Measurements from ENCODE around the gene HSD3B7.

The HSD3B7 gene

DNA sequence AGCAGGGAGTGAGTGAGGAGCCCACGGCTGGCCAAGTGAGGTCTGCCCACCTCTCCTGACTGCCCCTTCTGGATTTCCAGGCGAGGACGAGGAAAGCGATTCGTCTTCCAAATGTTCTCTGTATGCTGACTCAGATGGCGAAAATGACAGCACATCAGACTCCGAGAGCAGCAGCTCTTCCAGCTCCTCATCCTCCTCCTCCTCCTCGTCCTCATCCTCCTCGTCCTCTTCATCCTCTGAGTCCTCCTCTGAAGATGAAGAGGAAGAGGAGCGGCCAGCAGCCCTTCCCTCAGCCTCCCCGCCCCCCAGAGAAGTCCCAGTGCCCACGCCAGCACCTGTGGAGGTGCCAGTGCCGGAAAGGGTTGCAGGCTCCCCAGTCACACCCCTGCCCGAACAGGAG, 13.7 kb upstream of the HSD3B7 start:
- H3K14ac ChIP-seq (ENCODE audit: low read length): no peak overlapping the region
- no peak overlapping the region for H4K12ac ChIP-seq (ENCODE audit: low read depth, low read length)
- no peak overlapping the region for H2AK5ac ChIP-seq (ENCODE audit: low read length)
- H3K27ac ChIP-seq (ENCODE audit: low read depth, low read length): no peak overlapping the region
- no peak overlapping the region for H2AFZ ChIP-seq (ENCODE audit: insufficient read depth, low read length, poor library complexity)
- no peak overlapping the region for H3K9ac ChIP-seq (ENCODE audit: low read length)
- no peaks in the 10 kb centered on the region for H3K79me1 ChIP-seq (ENCODE audit: low read length)
- no peak overlapping the region for H3K4me3 ChIP-seq (ENCODE audit: low read depth, low read length)
- no peak overlapping the region for H4K8ac ChIP-seq (ENCODE audit: low read depth, low read length)
- no CpG with 5 or more reads among the region's 14 CpGs for WGBS (ENCODE audit: extremely low coverage, insufficient coverage, insufficient read length)
- H3K9me3 ChIP-seq (ENCODE audit: insufficient read depth, low read depth, low read length): no peaks in the 10 kb centered on the region
- H3K4ac ChIP-seq (ENCODE audit: low read depth, low read length): no peak overlapping the region
- no peaks in the 10 kb centered on the region for H3K4me1 ChIP-seq (ENCODE audit: control insufficient read depth in 1 of 2, insufficient read depth in 2 of 2, low read length in 2 of 2)
- H3K79me2 ChIP-seq (ENCODE audit: control insufficient read depth, insufficient read depth, low read length, poor library complexity): no peaks in the 10 kb centered on the region
- no peaks in the 10 kb centered on the region for H3K27me3 ChIP-seq (ENCODE audit: insufficient read depth, low read length)
- no peak overlapping the region for H4K91ac ChIP-seq (ENCODE audit: low read depth, low read length)
- no peak overlapping the region for H3K23ac ChIP-seq (ENCODE audit: low read length)
- DNase-seq: no peak
- no peak overlapping the region for H2BK12ac ChIP-seq (ENCODE audit: low read length)
- no peak overlapping the region for H3K4me2 ChIP-seq (ENCODE audit: low read length)
- no peak overlapping the region for H2BK5ac ChIP-seq (ENCODE audit: low read depth, low read length, poor library complexity)
- H3K36me3 ChIP-seq (ENCODE audit: control insufficient read depth in 1 of 2, insufficient read depth in 2 of 2, low read length in 2 of 2): peaks cover 74 to 83% of the 10 kb centered on the region in 2 experiments
- H2BK120ac ChIP-seq (ENCODE audit: insufficient read depth, low read length, poor library complexity): no peak overlapping the region
- H3K18ac ChIP-seq (ENCODE audit: low read length): no peak overlapping the region

DNA sequence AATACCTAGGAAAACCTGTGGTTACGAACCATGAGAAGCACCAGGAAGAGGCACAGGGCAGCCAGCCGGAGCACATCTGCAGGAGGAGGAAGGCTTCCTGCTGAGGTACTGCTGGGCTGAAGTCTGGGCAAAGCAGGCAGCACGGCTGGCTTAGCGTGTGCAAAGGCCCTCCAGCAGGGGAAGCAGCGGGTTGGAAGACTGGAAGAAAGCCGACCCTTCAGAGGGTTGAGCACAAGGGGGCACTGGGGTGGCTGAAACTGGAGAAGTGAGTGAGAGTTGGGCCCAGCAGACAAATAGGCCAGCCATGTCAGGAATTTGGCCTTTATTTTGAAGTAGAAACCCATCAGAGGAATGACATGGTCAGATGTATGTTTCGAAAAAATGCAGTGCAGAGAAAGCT, 12.1 kb upstream of the HSD3B7 start:
- no peak overlapping the region for H3K23ac ChIP-seq (ENCODE audit: low read length)
- DNase-seq: no peak
- H3K9me3 ChIP-seq (ENCODE audit: insufficient read depth, low read depth, low read length): peaks cover 1% of the 10 kb centered on the region
- H4K8ac ChIP-seq (ENCODE audit: low read depth, low read length): no peak overlapping the region
- H2BK120ac ChIP-seq (ENCODE audit: insufficient read depth, low read length, poor library complexity): no peak overlapping the region
- no peak overlapping the region for H3K9ac ChIP-seq (ENCODE audit: low read length)
- H3K4me3 ChIP-seq (ENCODE audit: low read depth, low read length): no peak overlapping the region
- no peaks in the 10 kb centered on the region for H3K27me3 ChIP-seq (ENCODE audit: insufficient read depth, low read length)
- H3K4me1 ChIP-seq (ENCODE audit: control insufficient read depth in 1 of 2, insufficient read depth in 2 of 2, low read length in 2 of 2): no peaks in the 10 kb centered on the region
- H2BK5ac ChIP-seq (ENCODE audit: low read depth, low read length, poor library complexity): no peak overlapping the region
- H4K12ac ChIP-seq (ENCODE audit: low read depth, low read length): no peak overlapping the region
- H2BK12ac ChIP-seq (ENCODE audit: low read length): no peak overlapping the region
- no peaks in the 10 kb centered on the region for H3K79me1 ChIP-seq (ENCODE audit: low read length)
- H3K4me2 ChIP-seq (ENCODE audit: low read length): no peak overlapping the region
- no peak overlapping the region for H2AFZ ChIP-seq (ENCODE audit: insufficient read depth, low read length, poor library complexity)
- H3K18ac ChIP-seq (ENCODE audit: low read length): no peak overlapping the region
- no CpG with 5 or more reads among the region's 7 CpGs for WGBS (ENCODE audit: extremely low coverage, insufficient coverage, insufficient read length)
- H2AK5ac ChIP-seq (ENCODE audit: low read length): no peak overlapping the region
- H3K27ac ChIP-seq (ENCODE audit: low read depth, low read length): no peak overlapping the region
- H3K4ac ChIP-seq (ENCODE audit: low read depth, low read length): no peak overlapping the region
- peaks cover 75 to 86% of the 10 kb centered on the region in 2 experiments for H3K36me3 ChIP-seq (ENCODE audit: control insufficient read depth in 1 of 2, insufficient read depth in 2 of 2, low read length in 2 of 2)
- no peaks in the 10 kb centered on the region for H3K79me2 ChIP-seq (ENCODE audit: control insufficient read depth, insufficient read depth, low read length, poor library complexity)
- H4K91ac ChIP-seq (ENCODE audit: low read depth, low read length): no peak overlapping the region
- H3K14ac ChIP-seq (ENCODE audit: low read length): no peak overlapping the region

- Histone ChIP-seq H3K79me2 (ENCODE audit: control insufficient read depth, insufficient read depth, low read length, poor library complexity) (no peaks in the 10 kb centered on the region), H3K14ac (ENCODE audit: low read length) (no peak overlapping the region), H2AFZ (ENCODE audit: insufficient read depth, low read length, poor library complexity) (no peak overlapping the region), H3K4me2 (ENCODE audit: low read length) (no peak overlapping the region), H2AK5ac (ENCODE audit: low read length) (no peak overlapping the region), H3K9me3 (ENCODE audit: insufficient read depth, low read depth, low read length) (peaks cover 1% of the 10 kb centered on the region), H2BK5ac (ENCODE audit: low read depth, low read length, poor library complexity) (no peak overlapping the region), H3K4me3 (ENCODE audit: low read depth, low read length) (no peak overlapping the region), H4K12ac (ENCODE audit: low read depth, low read length) (no peak overlapping the region), H3K9ac (ENCODE audit: low read length) (no peak overlapping the region), H3K27me3 (ENCODE audit: insufficient read depth, low read length) (no peaks in the 10 kb centered on the region), H3K18ac (ENCODE audit: low read length) (no peak overlapping the region), H2BK12ac (ENCODE audit: low read length) (no peak overlapping the region), H3K79me1 (ENCODE audit: low read length) (no peaks in the 10 kb centered on the region), H3K36me3 (ENCODE audit: control insufficient read depth in 1 of 2, insufficient read depth in 2 of 2, low read length in 2 of 2) (peaks cover 77 to 87% of the 10 kb centered on the region in 2 experiments), H3K4ac (ENCODE audit: low read depth, low read length) (no peak overlapping the region), H2BK120ac (ENCODE audit: insufficient read depth, low read length, poor library complexity) (no peak overlapping the region), H4K91ac (ENCODE audit: low read depth, low read length) (no peak overlapping the region), H3K4me1 (ENCODE audit: control insufficient read depth in 1 of 2, insufficient read depth in 2 of 2, low read length in 2 of 2) (no peaks in the 10 kb centered on the region), H4K8ac (ENCODE audit: low read depth, low read length) (no peak overlapping the region), H3K27ac (ENCODE audit: low read depth, low read length) (no peak overlapping the region), H3K23ac (ENCODE audit: low read length) (no peak overlapping the region)
- WGBS (ENCODE audit: extremely low coverage, insufficient coverage, insufficient read length): no CpG with 5 or more reads among the region's 6 CpGs
- DNase-seq: no peak
Observed at GRCh38 chr16:30974348-30974747, 10.7 kb upstream of the HSD3B7 start.

GRCh38 chr16:30976486-30976885, 8.5 kb upstream of the HSD3B7 start:
- Histone ChIP-seq H3K79me2 (ENCODE audit: control insufficient read depth, insufficient read depth, low read length, poor library complexity) (no peaks in the 10 kb centered on the region), H3K4ac (ENCODE audit: low read depth, low read length) (no peak overlapping the region), H3K27ac (ENCODE audit: low read depth, low read length) (no peak overlapping the region), H3K18ac (ENCODE audit: low read length) (no peak overlapping the region), H4K12ac (ENCODE audit: low read depth, low read length) (no peak overlapping the region), H2AFZ (ENCODE audit: insufficient read depth, low read length, poor library complexity) (no peak overlapping the region), H3K79me1 (ENCODE audit: low read length) (no peaks in the 10 kb centered on the region), H4K8ac (ENCODE audit: low read depth, low read length) (no peak overlapping the region), H3K9ac (ENCODE audit: low read length) (no peak overlapping the region), H3K4me3 (ENCODE audit: low read depth, low read length) (no peak overlapping the region), H2BK120ac (ENCODE audit: insufficient read depth, low read length, poor library complexity) (no peak overlapping the region), H3K4me1 (ENCODE audit: control insufficient read depth in 1 of 2, insufficient read depth in 2 of 2, low read length in 2 of 2) (no peaks in the 10 kb centered on the region), H3K23ac (ENCODE audit: low read length) (no peak overlapping the region), H4K91ac (ENCODE audit: low read depth, low read length) (no peak overlapping the region), H2BK5ac (ENCODE audit: low read depth, low read length, poor library complexity) (no peak overlapping the region), H2BK12ac (ENCODE audit: low read length) (no peak overlapping the region), H3K27me3 (ENCODE audit: insufficient read depth, low read length) (no peaks in the 10 kb centered on the region), H3K14ac (ENCODE audit: low read length) (no peak overlapping the region), H3K36me3 (ENCODE audit: control insufficient read depth in 1 of 2, insufficient read depth in 2 of 2, low read length in 2 of 2) (peaks cover 79 to 88% of the 10 kb centered on the region in 2 experiments), H3K4me2 (ENCODE audit: low read length) (no peak overlapping the region), H2AK5ac (ENCODE audit: low read length) (no peak overlapping the region), H3K9me3 (ENCODE audit: insufficient read depth, low read depth, low read length) (peaks cover 1% of the 10 kb centered on the region)
- no peak for DNase-seq
- no CpG with 5 or more reads among the region's 4 CpGs for WGBS (ENCODE audit: extremely low coverage, insufficient coverage, insufficient read length)

Data from trophoblast cell (in vitro differentiated cells and primary cell).